Activated naive CD4-positive, alpha-beta T cell treated with Interleukin-2 at 50 U/mL for 16 hours (primary cell): Measurements from ENCODE around the gene ARHGAP35.
A peak's percentile ranks its signal among the peaks of the same experiment; 100 is the strongest.
"Not testable (repeated sequence)": the region's sequence is repeated elsewhere in the genome, so short reads cannot be mapped to it uniquely, and the experiment has no call there.

ENCODE experiments used
- DNase-seq: peaks from one replicate; pipeline ENCODE4 v3.0.0-alpha.2; 2020

The ARHGAP35 gene

GRCh38 chr19:46844067-46844489 is 16.7 kb upstream of the ARHGAP35 start:
- DNase-seq, result no peak

GRCh38 chr19:46845959-46846459 is 14.8 kb upstream of the ARHGAP35 start:
- DNase-seq, result no peak

DNA sequence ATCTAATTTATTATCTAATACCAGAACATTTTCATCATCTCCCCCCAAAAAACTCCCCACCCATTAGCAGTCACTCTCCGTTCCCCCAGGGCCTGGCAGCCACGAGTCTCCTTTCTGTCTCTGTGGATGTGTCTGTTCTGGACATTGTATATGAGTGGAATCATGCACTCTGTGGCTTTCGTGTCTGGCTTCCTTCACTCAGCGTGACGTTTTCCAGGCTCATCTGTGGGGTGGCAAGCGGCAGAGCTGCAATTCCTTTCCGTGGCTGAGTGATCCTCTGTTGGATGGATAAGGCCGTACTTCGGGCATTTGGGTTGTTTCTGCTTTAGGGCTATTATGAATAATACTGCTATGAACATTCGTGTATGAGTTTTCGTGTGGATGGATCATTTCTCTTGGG is 13.3 kb upstream of the ARHGAP35 start:
- DNase-seq, result no peak

DNA sequence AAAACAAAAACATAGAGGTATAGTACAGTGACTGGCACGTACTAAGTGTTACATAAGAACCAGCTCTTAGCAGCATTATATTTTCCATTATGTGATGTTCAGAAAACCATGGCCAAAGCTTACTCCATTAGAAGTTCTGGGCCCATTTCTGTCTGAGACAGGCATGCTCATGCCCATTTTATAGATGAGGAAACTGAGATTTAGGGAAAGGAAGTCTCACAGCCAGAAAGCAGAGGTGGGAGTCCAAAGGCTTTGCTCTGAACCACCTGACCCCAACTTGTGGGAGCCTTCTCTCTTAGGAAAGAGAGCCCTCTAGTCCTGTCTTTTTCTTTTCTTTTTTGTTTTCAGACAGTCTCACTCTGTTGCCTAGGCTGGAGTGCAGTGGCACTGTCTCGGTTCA is 12.4 kb upstream of the ARHGAP35 start:
- DNase-seq, result no peak

GRCh38 chr19:46849610-46850009 is 11.2 kb upstream of the ARHGAP35 start:
- no peak for DNase-seq

GRCh38 chr19:46850228-46851203 is 10.3 kb upstream of the ARHGAP35 start, which contains the start of gene AP2S1:
TSS of gene AP2S1 (minus strand) at chr19:46850846. CDS start at chr19:46850766, 80 bp downstream.
- DNase-seq, result peak; percentile 95

DNA sequence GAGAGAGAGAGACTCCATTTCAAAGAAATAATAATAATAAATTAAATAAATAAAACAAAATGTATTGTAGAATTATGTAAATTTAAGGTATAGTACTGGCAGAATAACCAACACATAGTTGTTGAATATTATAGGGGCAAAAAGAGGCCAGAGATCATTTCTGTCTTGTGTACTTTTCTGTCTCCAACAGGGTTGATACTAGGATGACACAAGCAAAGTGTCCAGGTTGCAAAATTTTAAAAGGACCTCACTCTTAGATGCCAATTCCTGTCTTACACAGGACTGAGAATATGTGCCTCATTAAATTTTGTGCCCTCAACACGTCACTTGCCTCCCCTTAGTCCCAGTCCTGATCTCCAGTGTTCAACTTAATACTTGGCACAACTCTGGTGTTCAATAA is 8.0 kb upstream of the ARHGAP35 start:
- no peak for DNase-seq

DNA sequence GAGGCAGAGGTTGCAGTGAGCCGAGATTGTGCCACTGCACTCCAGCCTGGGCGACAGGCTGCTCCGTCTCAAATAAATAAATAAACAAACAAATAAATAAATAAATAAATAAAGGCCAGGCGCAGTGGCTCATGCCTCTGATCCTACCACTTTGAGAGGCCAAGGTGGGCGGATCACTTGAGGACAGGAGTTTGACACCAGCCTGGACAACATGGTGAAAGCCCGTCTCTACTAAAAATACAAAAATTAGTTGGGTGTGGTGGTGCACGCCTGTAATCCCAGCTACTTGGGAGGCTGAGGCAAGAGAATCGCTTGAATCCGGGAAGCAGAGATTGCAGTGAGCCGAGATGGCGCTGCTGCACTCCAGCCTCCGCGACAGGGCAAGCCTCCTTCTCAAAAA is 6.1 kb upstream of the ARHGAP35 start:
- DNase-seq, result not testable (repeated sequence)

GRCh38 chr19:46856062-46857022 is 4.5 kb upstream of the ARHGAP35 start:
- DNase-seq, result peak; percentile 93

- no peak for DNase-seq
These were observed 1.1 kb upstream of the ARHGAP35 start for GRCh38 chr19:46859637-46860124.

GRCh38 chr19:46860125-46860845 is 512 bp upstream of the ARHGAP35 start:
- peak; percentile 95 for DNase-seq

- peak; percentile 14 for DNase-seq
These were observed 1.1 kb downstream of the ARHGAP35 start for GRCh38 chr19:46861691-46862502.

- no peak for DNase-seq
These were observed 1.7 kb downstream of the ARHGAP35 start for GRCh38 chr19:46862503-46862834.

- no peak for DNase-seq
These were observed 2.3 kb downstream of the ARHGAP35 start for GRCh38 chr19:46862974-46863632.

- no peak for DNase-seq
These were observed 3.2 kb downstream of the ARHGAP35 start for GRCh38 chr19:46863818-46864629.

GRCh38 chr19:46866407-46867136 is 5.8 kb downstream of the ARHGAP35 start:
- DNase-seq, result no peak

DNA sequence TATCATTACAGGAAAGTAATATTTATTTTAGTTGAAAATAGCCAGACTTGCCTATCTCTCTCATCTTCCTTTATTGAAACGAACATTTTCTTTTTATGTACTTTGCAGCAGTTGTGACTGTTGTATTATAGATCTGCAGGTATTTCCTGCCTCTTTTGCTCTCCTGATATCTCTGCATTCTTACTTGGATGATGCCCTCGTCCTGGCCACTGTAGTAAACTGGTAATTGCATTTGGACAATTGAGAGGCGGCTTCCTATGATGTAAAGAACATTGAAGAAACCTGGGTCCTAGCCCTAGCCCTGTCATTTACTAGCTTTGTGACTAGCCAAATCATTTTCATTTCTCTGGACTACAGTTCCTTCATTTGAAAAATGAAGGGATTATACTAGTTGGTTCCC is 6.4 kb downstream of the ARHGAP35 start:
- no peak for DNase-seq

DNA sequence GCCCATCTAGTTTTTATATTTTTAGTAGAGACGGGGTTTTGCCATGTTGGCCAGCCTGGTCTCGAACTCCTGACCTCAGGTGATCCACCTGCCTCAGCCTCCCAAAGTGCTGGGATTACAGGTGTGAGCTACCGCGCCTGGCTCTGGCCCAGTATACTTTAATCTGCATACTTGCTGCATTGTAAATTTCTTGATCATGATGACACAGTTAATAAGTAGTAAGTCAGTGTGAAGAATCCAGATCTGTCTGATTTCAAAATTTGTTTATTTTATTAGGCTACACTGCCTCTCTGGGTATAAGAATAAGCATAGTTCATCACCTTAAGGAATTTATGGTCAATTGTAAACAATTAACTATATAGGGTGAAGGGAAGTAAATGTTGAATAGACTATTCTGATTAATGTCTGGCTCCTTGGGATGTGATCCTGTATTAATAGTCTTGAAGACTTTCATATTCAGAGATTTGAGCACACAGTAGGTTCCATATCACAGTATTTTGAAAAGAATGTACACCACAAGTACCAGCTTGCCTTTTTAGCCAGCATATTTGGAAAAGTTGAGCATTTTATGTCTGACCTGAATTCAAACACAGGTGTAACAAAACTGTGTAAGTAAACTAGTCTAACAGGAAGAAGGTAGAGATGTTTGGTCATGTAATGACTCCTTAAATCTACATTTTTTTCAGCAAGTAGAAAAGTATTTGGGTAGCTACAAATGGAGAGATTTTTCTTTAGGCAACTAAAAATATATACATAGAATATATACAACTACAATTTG is 7.4 kb downstream of the ARHGAP35 start:
- no peak for DNase-seq
